ENCODE measurements around the gene SNX22. TPM values are rescaled to one million over a fixed set of nuclear protein-coding genes. Genes with fewer than 3 reads are reported as not detected.

Gene SNX22
- total and polyA plus RNA-seq, 9 of the 15 experiments (the other 6 are each of a cell fraction or from before 2014, with no cell fraction given), result 0.91 to 3.0 (median 2.0) TPM

GRCh38 chr15:64138331-64138941, 13.1 kb upstream of the SNX22 start:
- FAIRE-seq (no peak), DNase-seq (ENCODE audit: extremely low read depth in 1 of 4, low spot score in 3 of 4) (no peak), ATAC-seq (peak; percentile 31)
- no peak overlapping the region for H3K27ac ChIP-seq (ENCODE audit: extremely low read depth, low read depth, low read length)
- peaks cover 67% of the 10 kb centered on the region for H3K36me3 ChIP-seq (ENCODE audit: control insufficient read depth, insufficient read depth, low read length)
- 53% methylated on average over 4 of the region's 4 CpGs for WGBS (ENCODE audit: insufficient coverage, low coverage, missing lambda C conversion rate)
- H3K9me3 ChIP-seq (replicated peaks; ENCODE audit: control insufficient read depth, insufficient read depth, low read depth, low read length), result no peaks in the 10 kb centered on the region
- no peak overlapping the region for H3K4me2 ChIP-seq (ENCODE audit: insufficient read depth, low read length)
- in situ Hi-C loops (cut with MboI) (no loop called here), intact Hi-C loops (cut with micrococcal nuclease) (no loop called here)
- H3K79me2 ChIP-seq (ENCODE audit: control insufficient read depth, insufficient read depth, low read length), result no peaks in the 10 kb centered on the region
- BruUV-seq (replicated peaks), result no TSS peak
- no peaks in the 10 kb centered on the region for H3K9me1 ChIP-seq (ENCODE audit: control insufficient read depth, insufficient read depth, low read length)
- H3K4me3 ChIP-seq, result no peak overlapping the region
- peaks cover 18% of the 10 kb centered on the region; the same call in 1 of the 2 replicates for H4K20me1 ChIP-seq (replicated peaks; ENCODE audit: control insufficient read depth, insufficient read depth, low read length)
- POLR2A ChIA-PET, result interaction anchor here (0.6 to 1.0 kb wide), 3 partner anchors 8 to 43 kb away, joined by 3 to 8 read pairs (median 3); partner anchors contain the start of gene SNX1
- H3K27me3 ChIP-seq (ENCODE audit: control insufficient read depth in 2 of 2, insufficient read depth in 2 of 2, low read length in 2 of 2), result no peaks in the 10 kb centered on the region
- H3K9ac ChIP-seq (ENCODE audit: insufficient read depth in 1 of 2, low read depth in 2 of 2, low read length in 2 of 2), result no peak overlapping the region
- no peak overlapping the region for H2AFZ ChIP-seq (ENCODE audit: low read depth, low read length)
- CTCF ChIA-PET (ENCODE audit: low intra/inter-chr PET ratio), result no interaction called here
- H3K4me1 ChIP-seq (replicated peaks in 1 of 2; ENCODE audit: control insufficient read depth in 2 of 2, insufficient read depth in 2 of 2, low read length in 2 of 2), result peaks cover 16 to 29% of the 10 kb centered on the region in 2 experiments; a peak in 4 of 5 replicates
- no peak for TF ChIP-seq SPI1 (IDR thresholded peaks at IDR 0.05; ENCODE audit: borderline replicate concordance, low read depth, low read length)
- TF ChIP-seq RBM22 (IDR thresholded peaks at IDR 0.05; ENCODE audit: low read depth, low read length, poor library complexity, severe bottlenecking), result no peak
- TF ChIP-seq FOXK1 (CRISPR knock-in tag; IDR thresholded peaks at IDR 0.05; ENCODE audit: borderline replicate concordance), result no peak
- no peak for TF ChIP-seq NR4A1 (CRISPR knock-in tag; IDR thresholded peaks at IDR 0.05)
- no peak for TF ChIP-seq NR4A1 (tag; IDR thresholded peaks at IDR 0.05)
- TF ChIP-seq TCF3 (CRISPR knock-in tag; IDR thresholded peaks at IDR 0.05), result 0 out of 2 replicates have a peak, but pooled peaks have one; percentile 28
- no peak for TF ChIP-seq PYGO2 (tag; IDR thresholded peaks at IDR 0.05)
- no peak for TF ChIP-seq ZNF436 (CRISPR knock-in tag; IDR thresholded peaks at IDR 0.05)
- TF ChIP-seq, protein P1, sequence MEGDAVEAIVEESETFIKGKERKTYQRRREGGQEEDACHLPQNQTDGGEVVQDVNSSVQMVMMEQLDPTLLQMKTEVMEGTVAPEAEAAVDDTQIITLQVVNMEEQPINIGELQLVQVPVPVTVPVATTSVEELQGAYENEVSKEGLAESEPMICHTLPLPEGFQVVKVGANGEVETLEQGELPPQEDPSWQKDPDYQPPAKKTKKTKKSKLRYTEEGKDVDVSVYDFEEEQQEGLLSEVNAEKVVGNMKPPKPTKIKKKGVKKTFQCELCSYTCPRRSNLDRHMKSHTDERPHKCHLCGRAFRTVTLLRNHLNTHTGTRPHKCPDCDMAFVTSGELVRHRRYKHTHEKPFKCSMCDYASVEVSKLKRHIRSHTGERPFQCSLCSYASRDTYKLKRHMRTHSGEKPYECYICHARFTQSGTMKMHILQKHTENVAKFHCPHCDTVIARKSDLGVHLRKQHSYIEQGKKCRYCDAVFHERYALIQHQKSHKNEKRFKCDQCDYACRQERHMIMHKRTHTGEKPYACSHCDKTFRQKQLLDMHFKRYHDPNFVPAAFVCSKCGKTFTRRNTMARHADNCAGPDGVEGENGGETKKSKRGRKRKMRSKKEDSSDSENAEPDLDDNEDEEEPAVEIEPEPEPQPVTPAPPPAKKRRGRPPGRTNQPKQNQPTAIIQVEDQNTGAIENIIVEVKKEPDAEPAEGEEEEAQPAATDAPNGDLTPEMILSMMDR (IDR thresholded peaks at IDR 0.05 in 2 of 3, conservative IDR thresholded peaks at IDR 0.05 in 1 of 3; ENCODE audit: insufficient read depth in 2 of 3, low read depth in 1 of 3, low read length in 3 of 3), result no peak
- no peak for TF ChIP-seq GATAD2B (IDR thresholded peaks at IDR 0.05; ENCODE audit: borderline replicate concordance)
- TF ChIP-seq TEAD4 (IDR thresholded peaks at IDR 0.05; ENCODE audit: low read length), result 0 out of 2 replicates have a peak, but pooled peaks have one; percentile 35
- TF ChIP-seq TEAD4 (CRISPR knock-in tag; IDR thresholded peaks at IDR 0.05; ENCODE audit: borderline replicate concordance), result no peak
- TF ChIP-seq SMARCE1 (IDR thresholded peaks at IDR 0.05), result no peak
- TF ChIP-seq CBX8 (IDR thresholded peaks at IDR 0.05; ENCODE audit: borderline replicate concordance, extremely low read depth, low read depth, low read length, poor library complexity, severe bottlenecking), result no peak
- TF ChIP-seq, protein P2, sequence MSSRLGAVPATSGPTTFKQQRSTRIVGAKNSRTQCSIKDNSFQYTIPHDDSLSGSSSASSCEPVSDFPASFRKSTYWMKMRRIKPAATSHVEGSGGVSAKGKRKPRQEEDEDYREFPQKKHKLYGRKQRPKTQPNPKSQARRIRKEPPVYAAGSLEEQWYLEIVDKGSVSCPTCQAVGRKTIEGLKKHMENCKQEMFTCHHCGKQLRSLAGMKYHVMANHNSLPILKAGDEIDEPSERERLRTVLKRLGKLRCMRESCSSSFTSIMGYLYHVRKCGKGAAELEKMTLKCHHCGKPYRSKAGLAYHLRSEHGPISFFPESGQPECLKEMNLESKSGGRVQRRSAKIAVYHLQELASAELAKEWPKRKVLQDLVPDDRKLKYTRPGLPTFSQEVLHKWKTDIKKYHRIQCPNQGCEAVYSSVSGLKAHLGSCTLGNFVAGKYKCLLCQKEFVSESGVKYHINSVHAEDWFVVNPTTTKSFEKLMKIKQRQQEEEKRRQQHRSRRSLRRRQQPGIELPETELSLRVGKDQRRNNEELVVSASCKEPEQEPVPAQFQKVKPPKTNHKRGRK (tag; IDR thresholded peaks at IDR 0.05), result no peak
- TF ChIP-seq HMBOX1 (IDR thresholded peaks at IDR 0.05), result no peak
- TF ChIP-seq ARID1B (IDR thresholded peaks at IDR 0.05), result 0 out of 2 replicates have a peak, but pooled peaks have one; percentile 21
- peak; percentile 45; the same call in 1 of the 2 replicates for TF ChIP-seq TAL1 (IDR thresholded peaks at IDR 0.05)
- TF ChIP-seq TSC22D4 (tag; IDR thresholded peaks at IDR 0.05), result no peak

All from K562 (cell line).